COLO829 (cell line): ENCODE data around the gene SLC25A2.
A peak's percentile ranks its signal among the peaks of the same experiment; 100 is the strongest.
"Not testable (repeated sequence)": the region's sequence is repeated elsewhere in the genome, so short reads cannot be mapped to it uniquely, and the experiment has no call there.

ENCODE experiments used
- DNase-seq: peaks from one replicate; pipeline ENCODE4 v3.0.0; 2012; ENCODE audit warnings: low spot score

The SLC25A2 gene

DNA sequence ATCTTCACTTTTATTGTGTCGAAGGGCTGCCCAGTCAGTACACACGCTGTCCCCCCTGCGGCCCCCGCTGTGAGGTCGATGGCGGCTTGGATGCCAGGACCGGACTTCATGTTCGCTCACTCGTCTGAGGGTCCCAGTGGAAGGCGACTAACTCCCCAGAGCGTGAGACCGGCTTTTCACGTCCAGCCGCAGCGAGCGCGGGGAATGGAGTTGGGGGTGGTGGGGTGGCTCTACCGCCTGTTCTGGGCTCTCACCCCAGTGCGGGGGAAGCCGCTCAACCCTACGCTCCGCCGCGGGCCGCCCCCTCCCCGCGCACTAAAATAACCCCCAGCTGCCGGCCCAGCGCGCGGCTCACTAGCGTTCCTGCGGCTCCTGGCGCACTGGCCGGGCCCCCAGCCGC lies at the start of gene SLC25A2:
SLC25A2 (minus strand) TSS at position 294 of the 400 bp plus-strand sequence; CDS start at position 110, 184 bp downstream.
- DNase-seq: no peak

GRCh38 chr5:141351591-141351990 lies 47.7 kb upstream of the SLC25A2 start:
- DNase-seq: no peak

GRCh38 chr5:141349917-141350619 lies 46.2 kb upstream of the SLC25A2 start, which contains the start of gene PCDHGB1:
TSS of gene PCDHGB1 (plus strand) at chr5:141350099. CDS start at chr5:141350261, 162 bp downstream.
- DNase-seq: peak; percentile 61

- not testable (repeated sequence) for DNase-seq
Observed at GRCh38 chr5:141346017-141346416, 42.2 kb upstream of the SLC25A2 start.

- no peak for DNase-seq
Observed at GRCh38 chr5:141345327-141345726, 41.5 kb upstream of the SLC25A2 start.

DNA sequence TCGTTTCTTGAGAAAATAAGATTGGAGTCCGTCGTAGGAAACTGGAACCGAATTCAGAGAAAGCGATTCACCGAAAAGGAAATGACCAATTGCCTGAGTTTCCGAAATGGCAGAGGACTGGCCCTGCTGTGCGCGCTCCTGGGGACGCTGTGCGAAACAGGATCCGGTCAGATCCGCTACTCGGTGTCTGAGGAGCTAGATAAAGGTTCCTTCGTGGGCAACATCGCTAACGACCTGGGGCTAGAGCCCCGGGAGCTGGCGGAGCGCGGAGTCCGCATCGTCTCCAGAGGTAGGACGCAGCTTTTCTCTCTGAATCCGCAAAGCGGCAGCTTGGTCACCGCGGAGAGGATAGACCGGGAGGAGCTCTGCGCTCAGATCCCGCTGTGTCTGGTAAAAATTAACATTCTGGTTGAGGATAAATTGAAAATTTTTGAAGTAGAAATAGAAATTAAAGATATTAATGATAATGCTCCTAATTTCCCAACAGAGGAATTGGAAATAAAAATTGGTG lies 40.2 kb upstream of the SLC25A2 start:
- DNase-seq: no peak

- DNase-seq: no peak
Observed at GRCh38 chr5:141343242-141343952, 39.5 kb upstream of the SLC25A2 start, which contains the start of gene PCDHGA3. TSS of gene PCDHGA3 (plus strand) at chr5:141343829. CDS start at chr5:141344034, 205 bp downstream.

- DNase-seq: no peak
Observed at GRCh38 chr5:141342773-141343172, 38.9 kb upstream of the SLC25A2 start.

DNA sequence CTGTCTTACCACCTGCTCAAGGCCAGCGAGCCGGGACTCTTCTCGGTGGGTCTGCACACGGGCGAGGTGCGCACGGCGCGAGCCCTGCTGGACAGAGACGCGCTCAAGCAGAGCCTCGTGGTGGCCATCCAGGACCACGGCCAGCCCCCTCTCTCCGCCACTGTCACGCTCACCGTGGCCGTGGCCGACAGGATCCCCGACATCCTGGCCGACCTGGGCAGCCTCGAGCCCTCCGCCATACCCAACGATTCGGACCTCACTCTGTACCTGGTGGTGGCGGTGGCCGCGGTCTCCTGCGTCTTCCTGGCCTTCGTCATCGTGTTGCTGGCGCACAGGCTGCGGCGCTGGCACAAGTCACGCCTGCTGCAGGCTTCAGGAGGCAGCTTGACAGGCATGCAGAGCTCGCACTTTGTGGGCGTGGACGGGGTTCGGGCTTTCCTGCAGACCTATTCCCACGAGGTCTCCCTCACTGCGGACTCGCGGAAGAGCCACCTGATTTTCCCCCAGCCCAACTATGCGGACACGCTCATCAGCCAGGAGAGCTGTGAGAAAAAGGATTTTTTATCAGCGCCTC lies 37.0 kb upstream of the SLC25A2 start:
- not testable (repeated sequence) for DNase-seq

DNA sequence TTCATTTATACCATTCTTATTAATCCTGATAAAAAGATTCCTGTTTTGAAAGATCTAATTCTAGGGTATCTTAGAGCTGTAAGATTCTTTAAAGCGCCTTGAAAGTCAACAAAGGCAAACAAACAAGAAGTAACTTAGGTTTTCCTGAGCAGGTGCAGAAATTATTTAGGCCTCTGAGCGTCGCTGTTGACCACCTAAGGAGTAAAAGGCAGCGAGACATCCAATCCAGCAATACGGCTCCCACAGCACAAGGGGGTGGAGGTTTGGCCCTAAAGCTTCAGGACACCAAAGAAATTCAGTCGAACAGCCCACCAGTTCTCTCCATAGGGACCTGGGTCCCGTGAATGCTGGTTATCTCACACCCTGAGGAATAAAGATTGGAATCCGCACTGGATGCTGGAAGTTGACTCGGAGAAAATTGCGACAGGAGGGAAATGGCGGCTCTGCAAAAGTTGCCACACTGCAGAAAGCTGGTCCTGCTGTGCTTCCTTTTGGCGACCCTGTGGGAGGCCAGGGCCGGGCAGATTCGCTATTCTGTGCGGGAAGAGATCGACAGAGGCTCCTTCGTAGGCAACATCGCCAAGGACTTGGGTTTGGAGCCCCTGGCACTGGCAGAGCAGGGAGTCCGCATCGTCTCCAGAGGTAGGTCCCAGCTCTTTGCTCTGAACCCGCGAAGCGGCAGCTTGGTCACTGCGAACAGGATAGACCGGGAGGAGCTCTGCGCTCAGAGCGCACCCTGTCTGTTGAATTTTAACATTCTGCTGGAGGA lies 34.9 kb upstream of the SLC25A2 start, which contains the start of gene PCDHGA2:
PCDHGA2 (plus strand) TSS at position 223 of the 769 bp plus-strand sequence.
- DNase-seq: peak; percentile 9

- not testable (repeated sequence) for DNase-seq
Observed at GRCh38 chr5:141332571-141332970, 28.7 kb upstream of the SLC25A2 start.

DNA sequence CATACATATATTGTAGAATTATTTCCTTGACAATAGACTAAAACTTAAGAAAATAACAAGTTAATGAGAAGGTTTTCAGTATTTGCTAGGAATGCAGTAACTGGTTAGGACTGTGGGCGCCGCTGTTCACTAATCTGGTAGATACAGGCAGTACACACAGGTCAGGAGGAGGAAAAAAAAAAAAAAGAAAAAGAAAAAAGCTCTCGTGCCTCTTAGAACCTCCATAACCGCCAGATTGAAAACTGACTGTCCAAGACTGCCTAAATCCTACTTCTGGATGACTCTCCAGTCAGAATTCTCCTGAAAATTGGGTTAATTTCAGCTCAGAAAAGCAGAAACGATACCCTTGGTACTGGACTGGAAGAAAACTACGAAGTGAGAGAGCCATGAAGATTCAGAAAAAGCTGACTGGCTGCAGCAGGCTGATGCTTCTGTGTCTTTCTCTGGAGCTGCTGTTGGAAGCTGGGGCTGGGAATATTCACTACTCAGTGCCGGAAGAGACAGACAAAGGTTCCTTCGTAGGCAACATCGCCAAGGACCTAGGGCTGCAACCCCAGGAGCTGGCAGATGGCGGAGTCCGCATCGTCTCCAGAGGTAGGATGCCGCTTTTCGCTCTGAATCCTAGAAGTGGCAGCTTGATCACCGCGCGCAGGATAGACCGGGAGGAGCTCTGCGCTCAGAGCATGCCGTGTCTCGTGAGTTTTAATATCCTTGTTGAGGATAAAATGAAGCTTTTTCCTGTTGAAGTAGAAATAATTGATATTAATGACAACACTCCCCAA lies 26.6 kb upstream of the SLC25A2 start, which contains the start of gene PCDHGA1:
PCDHGA1 (plus strand) TSS at position 216 of the 782 bp plus-strand sequence.
- peak; percentile 28 for DNase-seq

DNA sequence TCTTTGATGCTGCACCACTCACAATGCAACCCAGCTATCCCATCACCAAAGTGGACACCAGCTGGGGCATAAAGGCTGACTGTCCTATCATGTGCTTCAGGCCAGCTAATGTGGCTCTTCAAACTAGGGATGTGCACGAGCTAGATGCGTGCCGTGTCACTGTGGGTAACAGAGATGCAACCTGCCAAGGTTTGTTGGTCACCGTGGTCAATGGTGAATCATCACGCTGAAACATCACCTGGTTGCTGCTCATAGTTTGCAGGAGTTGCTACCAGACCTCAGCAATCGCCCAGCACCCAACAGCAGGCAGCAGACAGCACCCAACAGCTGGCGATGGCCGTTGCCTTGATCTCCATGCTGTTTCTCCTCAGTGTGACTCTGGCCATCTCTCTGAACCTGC lies 24.4 kb upstream of the SLC25A2 start:
- no peak for DNase-seq

DNA sequence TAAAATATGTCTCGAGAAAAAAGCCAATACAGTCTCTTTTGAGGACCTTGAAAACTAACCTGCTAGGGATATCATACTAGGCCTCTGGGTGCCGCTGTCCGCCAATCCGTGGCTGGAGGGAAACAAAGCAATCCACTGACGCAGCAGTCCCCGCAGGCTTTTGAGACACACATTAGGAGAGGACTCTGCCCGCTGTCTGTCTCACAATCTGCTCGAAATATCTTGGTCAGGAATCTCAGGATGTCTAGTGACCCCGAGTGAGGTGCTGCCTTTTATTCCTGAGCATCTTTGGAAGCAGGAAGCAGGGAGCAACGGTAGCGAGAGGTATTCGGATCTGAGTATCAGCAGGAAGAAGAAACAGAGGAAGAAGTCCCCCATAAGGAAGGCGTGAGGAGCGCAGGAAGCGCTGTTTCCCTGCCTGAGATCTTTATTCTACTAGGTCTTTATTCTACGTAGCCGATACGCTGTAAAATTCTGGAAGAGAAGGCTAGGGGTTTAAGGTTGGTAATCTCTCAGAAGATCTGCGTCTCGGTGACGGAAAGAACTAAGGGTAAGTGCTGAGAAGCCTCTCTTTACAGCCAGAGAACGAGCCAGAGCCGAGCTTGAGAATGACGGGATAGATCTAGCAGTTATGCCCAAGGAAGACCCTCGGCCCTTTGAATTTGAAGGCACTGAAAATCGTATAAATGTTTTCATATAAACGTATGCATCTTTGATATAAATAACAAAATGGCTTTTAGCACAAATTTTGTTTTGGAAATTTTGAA lies 22.4 kb upstream of the SLC25A2 start:
- peak; percentile 16 for DNase-seq

- DNase-seq: no peak
Observed at GRCh38 chr5:141322261-141322660, 18.4 kb upstream of the SLC25A2 start.

GRCh38 chr5:141320225-141321169 lies 16.6 kb upstream of the SLC25A2 start, which contains the start of gene TAF7:
TSS of gene TAF7 (minus strand) at chr5:141320784. CDS start at chr5:141320044, 740 bp downstream.
- DNase-seq: peak; percentile 69

GRCh38 chr5:141319699-141320098 lies 15.8 kb upstream of the SLC25A2 start:
- DNase-seq: no peak

GRCh38 chr5:141319202-141319601 lies 15.4 kb upstream of the SLC25A2 start:
- DNase-seq: no peak

DNA sequence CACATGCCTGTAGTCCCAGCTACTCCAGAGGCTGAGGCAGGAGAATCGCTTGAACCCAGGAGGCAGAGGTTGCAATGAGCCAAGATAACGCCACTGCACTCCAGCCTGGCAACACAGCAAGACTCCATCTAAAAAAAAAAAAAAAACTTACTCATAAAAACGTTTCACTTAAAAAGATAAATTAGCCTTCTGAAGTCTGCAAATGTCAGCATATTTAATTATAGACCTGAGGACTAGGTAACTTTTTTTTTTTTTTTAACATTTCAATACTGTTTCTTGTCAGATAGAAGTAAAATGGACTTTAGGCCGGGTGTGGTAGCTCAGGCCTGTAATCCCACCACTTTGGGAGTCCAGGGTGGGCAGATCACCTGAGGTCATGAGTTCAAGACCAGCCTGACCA lies 13.1 kb upstream of the SLC25A2 start:
- not testable (repeated sequence) for DNase-seq
